Lower leg skin (tissue), 4 donors: ENCODE data around the gene ERVK3-1. TPM values are rescaled to one million over a fixed set of nuclear protein-coding genes. Genes with fewer than 3 reads are reported as not detected.

Experiments used
- DNase-seq, 2 donors: peaks; one replicate each; pipeline ENCODE4 v3.0.0-alpha.2; 2019; ENCODE audit warnings: low spot score in 2 of 2
- H3K4me3 ChIP-seq: fragments of 200-600 bp; sonication (generic); 2 replicates; pipeline ENCODE4 v1.5.1; 2017; ENCODE audit warnings: mild to moderate bottlenecking, low read depth; ENCODE audit not compliant: poor library complexity, severe bottlenecking
- POLR2A ChIP-seq, 2 donors: fragments of 450-650 bp; IDR thresholded peaks; one replicate each; pipeline ENCODE4 v1.6.1; 2016 to 2017; ENCODE audit warnings: antibody characterized with exemption in 2 of 2, mild to moderate bottlenecking in 1 of 2, moderate library complexity in 1 of 2
- WGBS, 2 donors: methylation state at CpG; one replicate each; pipeline ENCODE4 v1.1.5; 2018; 5-methylcytosine and 5-hydroxymethylcytosine counted together
- intact Hi-C: fragments of 100-400 bp; cut with DNase I; formaldehyde crosslinking; loops from one replicate; pipeline ENCODE4 v1.15.0; 2023; ENCODE audit warnings: low total_unique reads
- microRNA-seq, 2 donors: library from miRNA; unstranded; fragments of <30 nt; microRNA quantifications; one replicate each; pipeline ENCODE4, GENCODE V29; 2016; ENCODE audit warnings: borderline replicate concordance in 2 of 2, borderline number of aligned reads in 1 of 2
- total RNA-seq, 4 donors: library from RNA; depleted of rRNA; stranded (reverse); fragments of >200 nt; gene quantifications; one replicate each; pipeline ENCODE4 v1.1.0, GENCODE V29; 2016
- TF ChIP-seq, protein P1 (sequence below), 3 donors: fragments of 450-650 bp; IDR thresholded peaks; one replicate each; pipeline ENCODE4 v1.5.1; 2016; ENCODE audit warnings: antibody characterized with exemption in 3 of 3, mild to moderate bottlenecking in 3 of 3, moderate library complexity in 2 of 3

Gene ERVK3-1
- total RNA-seq, 4 donors from 2014 or later = 23.3 to 50.1 (median 33.4) TPM

- intact Hi-C loops = no loop called here
- no peak overlapping the region for H3K4me3 ChIP-seq
- DNase-seq = no peak
- no peak for TF ChIP-seq POLR2A (IDR thresholded peaks at IDR 0.05)
- TF ChIP-seq, protein P1, sequence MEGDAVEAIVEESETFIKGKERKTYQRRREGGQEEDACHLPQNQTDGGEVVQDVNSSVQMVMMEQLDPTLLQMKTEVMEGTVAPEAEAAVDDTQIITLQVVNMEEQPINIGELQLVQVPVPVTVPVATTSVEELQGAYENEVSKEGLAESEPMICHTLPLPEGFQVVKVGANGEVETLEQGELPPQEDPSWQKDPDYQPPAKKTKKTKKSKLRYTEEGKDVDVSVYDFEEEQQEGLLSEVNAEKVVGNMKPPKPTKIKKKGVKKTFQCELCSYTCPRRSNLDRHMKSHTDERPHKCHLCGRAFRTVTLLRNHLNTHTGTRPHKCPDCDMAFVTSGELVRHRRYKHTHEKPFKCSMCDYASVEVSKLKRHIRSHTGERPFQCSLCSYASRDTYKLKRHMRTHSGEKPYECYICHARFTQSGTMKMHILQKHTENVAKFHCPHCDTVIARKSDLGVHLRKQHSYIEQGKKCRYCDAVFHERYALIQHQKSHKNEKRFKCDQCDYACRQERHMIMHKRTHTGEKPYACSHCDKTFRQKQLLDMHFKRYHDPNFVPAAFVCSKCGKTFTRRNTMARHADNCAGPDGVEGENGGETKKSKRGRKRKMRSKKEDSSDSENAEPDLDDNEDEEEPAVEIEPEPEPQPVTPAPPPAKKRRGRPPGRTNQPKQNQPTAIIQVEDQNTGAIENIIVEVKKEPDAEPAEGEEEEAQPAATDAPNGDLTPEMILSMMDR (IDR thresholded peaks at IDR 0.05) = no peak
- WGBS, 2 donors = 54 to 57% methylated on average over 62 to 67 of the region's 75 CpGs
Observed at GRCh38 chr19:58356766-58357480, 51.7 kb downstream of the ERVK3-1 start.

- intact Hi-C loops = no loop called here
- no peak for DNase-seq
- no peak overlapping the region for H3K4me3 ChIP-seq
- WGBS, 2 donors = 71 to 88% methylated on average over 19 of the region's 19 CpGs
- TF ChIP-seq, protein P1 (IDR thresholded peaks at IDR 0.05) = no peak
- no peak for TF ChIP-seq POLR2A (IDR thresholded peaks at IDR 0.05)
Observed at GRCh38 chr19:58357481-58358145, 52.4 kb downstream of the ERVK3-1 start.

DNA sequence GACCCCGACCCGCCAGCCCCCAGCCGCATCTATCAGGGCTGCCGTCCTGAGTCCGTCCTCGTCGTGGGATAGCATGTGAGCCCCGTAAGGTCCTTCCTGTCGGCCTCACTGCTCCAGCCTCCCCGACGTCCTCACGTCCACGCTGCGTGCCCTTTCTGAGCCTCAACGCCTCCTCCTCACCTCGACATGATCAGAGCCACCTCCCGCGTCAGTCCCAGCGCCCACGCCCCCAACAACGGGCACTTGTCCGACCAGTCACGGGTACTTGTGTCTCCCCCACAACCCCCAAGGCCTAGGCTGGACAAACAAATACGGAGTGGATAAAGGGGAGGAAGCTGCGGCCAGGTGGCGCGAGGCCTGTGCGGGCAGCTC, 56.7 kb downstream of the ERVK3-1 start:
- DNase-seq = peak in 1 of 2 donors; percentile 41
- H3K4me3 ChIP-seq = peak overlapping the region; percentile 72
- intact Hi-C loops = no loop called here
- WGBS, 2 donors = 2 to 3% methylated on average over 28 of the region's 28 CpGs
- TF ChIP-seq, protein P1 (IDR thresholded peaks at IDR 0.05) = no peak
- no peak for TF ChIP-seq POLR2A (IDR thresholded peaks at IDR 0.05)

DNA sequence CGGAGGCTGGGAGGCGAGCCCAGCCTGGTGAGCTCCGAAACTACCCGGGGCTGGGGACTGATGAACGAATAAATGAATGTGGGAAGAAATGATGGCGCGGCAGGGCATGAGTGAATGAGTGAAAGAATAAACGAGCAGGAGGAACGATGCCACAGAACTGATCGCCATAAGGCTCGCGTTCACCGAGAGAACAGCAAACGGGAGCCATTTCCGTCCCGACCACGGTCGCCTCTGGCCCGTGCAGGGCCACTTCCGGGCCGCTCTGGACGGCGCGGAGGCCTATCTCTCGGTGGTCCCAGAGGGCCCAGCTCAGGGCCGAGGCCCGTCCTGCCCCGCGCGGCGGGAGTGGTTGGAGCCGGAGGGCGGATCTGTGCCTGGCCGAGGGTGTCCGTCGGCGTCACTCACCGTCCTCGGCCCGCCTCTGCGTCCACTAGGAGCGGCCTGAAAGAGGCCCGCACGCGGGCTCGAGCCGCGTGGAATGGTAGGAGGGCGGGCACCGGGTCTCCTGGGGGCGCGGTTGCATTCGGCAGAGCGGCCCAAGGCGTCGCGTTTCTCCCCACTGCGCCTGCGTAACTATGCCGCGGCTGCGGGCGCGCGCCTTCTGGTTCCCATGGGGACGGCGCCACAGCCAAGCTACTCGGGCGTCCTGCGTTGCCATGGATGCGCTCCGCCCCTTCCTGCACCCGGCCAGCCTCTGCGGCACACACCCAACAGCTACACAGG, 57.3 kb downstream of the ERVK3-1 start, which contains the start of gene ZNF497:
TSS of gene ZNF497 (minus strand) at position 480 of the 723 bp plus-strand sequence. CDS start 5,116 bp downstream, outside the sequence.
- intact Hi-C loops = no loop called here

GRCh38 chr19:58364146-58364545, 59.0 kb downstream of the ERVK3-1 start:
- 79 to 82% methylated on average over 5 of the region's 5 CpGs for WGBS, 2 donors
- no peak for DNase-seq
- no peak overlapping the region for H3K4me3 ChIP-seq
- TF ChIP-seq POLR2A (IDR thresholded peaks at IDR 0.05) = no peak
- TF ChIP-seq, protein P1 (IDR thresholded peaks at IDR 0.05) = no peak
- intact Hi-C loops = no loop called here

More for the DNA sequence above, 57.3 kb downstream of the ERVK3-1 start, which contains the start of gene ZNF497:
- TF ChIP-seq, protein P1 (IDR thresholded peaks at IDR 0.05) = no peak
- no peak for TF ChIP-seq POLR2A (IDR thresholded peaks at IDR 0.05)
- peak; percentile 95 to 99 for DNase-seq
- WGBS, 2 donors = 0 to 1% methylated on average over 44 to 49 of the region's 74 CpGs
- H3K4me3 ChIP-seq = peak within 1 kb of the TSS; percentile 72

Small RNAs within 50 kb of the gene (microRNA-seq; reads per million reads assigned to microRNA genes)
- gene MIR6806 = 0 reads per million in 2 donors

Other genes with a start within 250 kb of the ERVK3-1 start
- 1 to 10 TPM; 4.8 to 5.9 (median 5.5) TPM for gene ZNF135, start 246.1 kb upstream of the ERVK3-1 start, total RNA-seq
- gene ZSCAN18, start 207.1 kb upstream of the ERVK3-1 start, total RNA-seq = 10 to 100 TPM; 35.3 to 64.3 (median 50.9) TPM
- 10 to 100 TPM in 1 of 4 donors, 1 to 10 TPM in 3; 8.7 to 12.1 (median 9.2) TPM for gene ZNF329, start 154.6 kb upstream of the ERVK3-1 start, total RNA-seq
- gene ZNF274, start 122.3 kb upstream of the ERVK3-1 start, total RNA-seq = 10 to 100 TPM; 32.5 to 58.5 (median 34.2) TPM
- gene ZNF544, start 76.5 kb upstream of the ERVK3-1 start, total RNA-seq = 10 to 100 TPM; 34.2 to 55.1 (median 43.3) TPM
- gene ZNF8, start 26.4 kb upstream of the ERVK3-1 start, total RNA-seq = 10 to 100 TPM in 1 of 4 donors, 1 to 10 TPM in 3; 3.0 to 12.8 (median 8.9) TPM
- gene ZSCAN22, start 21.6 kb downstream of the ERVK3-1 start, total RNA-seq = 1 to 10 TPM; 4.8 to 7.7 (median 5.4) TPM
- 10 to 100 TPM in 2 of 4 donors, 1 to 10 TPM in 2; 4.8 to 16.8 (median 9.2) TPM for gene A1BG, start 48.1 kb downstream of the ERVK3-1 start, total RNA-seq
- gene ZNF497, start 57.4 kb downstream of the ERVK3-1 start, total RNA-seq = 1 to 10 TPM; 1.4 to 3.1 (median 1.5) TPM
- 10 to 100 TPM in 2 of 4 donors, 1 to 10 TPM in 2; 4.7 to 12.0 (median 8.5) TPM for gene ZNF837, start 75.7 kb downstream of the ERVK3-1 start, total RNA-seq
- 1,000 to 10,000 TPM; 1,758 to 2,840 (median 2,497) TPM for gene RPS5, start 81.9 kb downstream of the ERVK3-1 start, total RNA-seq
- gene RNF225, start 90.3 kb downstream of the ERVK3-1 start, total RNA-seq = 10 to 100 TPM; 30.4 to 62.7 (median 42.7) TPM
- 10 to 100 TPM; 16.9 to 28.6 (median 23.4) TPM for gene ZNF584, start 103.3 kb downstream of the ERVK3-1 start, total RNA-seq
- gene ZNF132, start 134.8 kb downstream of the ERVK3-1 start, total RNA-seq = 1 to 10 TPM; 2.2 to 4.5 (median 2.8) TPM
- 10 to 100 TPM; 15.4 to 21.2 (median 16.6) TPM for gene ZNF324B, start 146.2 kb downstream of the ERVK3-1 start, total RNA-seq
- 10 to 100 TPM; 23.3 to 32.0 (median 29.4) TPM for gene ZNF324, start 161.7 kb downstream of the ERVK3-1 start, total RNA-seq
- gene ZNF446, start 171.0 kb downstream of the ERVK3-1 start, total RNA-seq = 10 to 100 TPM; 14.7 to 29.8 (median 22.8) TPM
- gene SLC27A5, start 206.6 kb downstream of the ERVK3-1 start, total RNA-seq = 10 to 100 TPM in 1 of 4 donors, 1 to 10 TPM in 3; 4.8 to 11.7 (median 8.1) TPM
- 10 to 100 TPM; 13.3 to 30.5 (median 18.4) TPM for gene ZBTB45, start 214.4 kb downstream of the ERVK3-1 start, total RNA-seq
- 100 to 1,000 TPM; 225 to 412 (median 265) TPM for gene TRIM28, start 238.7 kb downstream of the ERVK3-1 start, total RNA-seq
- 100 to 1,000 TPM; 104 to 129 (median 118) TPM for gene CHMP2A, start 249.7 kb downstream of the ERVK3-1 start, total RNA-seq